ENCODE measurements around the gene NCOA3. TPM values are rescaled to one million over a fixed set of nuclear protein-coding genes. Genes with fewer than 3 reads are reported as not detected.

NCOA3 gene
- total RNA-seq, 6 donors from 2014 or later = 27.9 to 54.7 (median 38.9) TPM

GRCh38 chr20:47557218-47557617 lies 55.5 kb downstream of the NCOA3 start:
- Histone ChIP-seq H3K9me3 (no peaks in the 10 kb centered on the region), H3K4me1 (peaks cover 17 to 29% (median 24%) of the 10 kb centered on the region in 4 donors), H3K27me3 (no peaks in the 10 kb centered on the region), H3K27ac (no peak overlapping the region), H3K36me3 (no peaks in the 10 kb centered on the region), H3K4me3 (no peak overlapping the region)
- WGBS, 2 donors = 58 to 95% methylated on average over 2 of the region's 2 CpGs
- TF ChIP-seq POLR2A (IDR thresholded peaks at IDR 0.05) = no peak
- TF ChIP-seq POLR2AphosphoS5 (IDR thresholded peaks at IDR 0.05) = no peak
- no peak for TF ChIP-seq EP300 (IDR thresholded peaks at IDR 0.05)
- no peak for TF ChIP-seq CTCF (IDR thresholded peaks at IDR 0.05)
- ATAC-seq (ENCODE audit: low FRiP score in 2 of 2) (no peak), DNase-seq (no peak)

- H3K4me1 ChIP-seq = peaks cover 17 to 29% (median 24%) of the 10 kb centered on the region in 4 donors
- DNase-seq = no peak
- ATAC-seq (ENCODE audit: low FRiP score in 2 of 2) = no peak
- no peak overlapping the region for H3K27ac ChIP-seq
- no peaks in the 10 kb centered on the region for H3K27me3 ChIP-seq
- TF ChIP-seq POLR2AphosphoS5 (IDR thresholded peaks at IDR 0.05) (no peak), CTCF (IDR thresholded peaks at IDR 0.05) (no peak), EP300 (IDR thresholded peaks at IDR 0.05) (no peak), POLR2A (IDR thresholded peaks at IDR 0.05) (no peak)
- H3K4me3 ChIP-seq = no peak overlapping the region
- H3K9me3 ChIP-seq = no peaks in the 10 kb centered on the region
- H3K36me3 ChIP-seq = no peaks in the 10 kb centered on the region
- 91 to 98% methylated on average over 7 of the region's 7 CpGs for WGBS, 2 donors
These were observed 56.1 kb downstream of the NCOA3 start for GRCh38 chr20:47557791-47558190.

GRCh38 chr20:47558295-47559066 lies 56.8 kb downstream of the NCOA3 start:
- Histone ChIP-seq H3K36me3 (no peaks in the 10 kb centered on the region), H3K4me1 (peaks cover 17 to 29% (median 24%) of the 10 kb centered on the region in 4 donors), H3K9me3 (no peaks in the 10 kb centered on the region), H3K27me3 (no peaks in the 10 kb centered on the region), H3K4me3 (no peak overlapping the region), H3K27ac (peak overlapping the region in 3 of 4 donors; percentile 18 to 55 (median 23))
- ATAC-seq (ENCODE audit: low FRiP score in 2 of 2) (no peak), DNase-seq (no peak)
- TF ChIP-seq POLR2AphosphoS5 (IDR thresholded peaks at IDR 0.05) (no peak), CTCF (IDR thresholded peaks at IDR 0.05) (no peak), POLR2A (IDR thresholded peaks at IDR 0.05) (no peak), EP300 (IDR thresholded peaks at IDR 0.05) (no peak)
- 90 to 94% methylated on average over 7 to 10 of the region's 10 CpGs for WGBS, 2 donors

- Histone ChIP-seq H3K27me3 (no peaks in the 10 kb centered on the region), H3K4me1 (peaks cover 20 to 29% (median 24%) of the 10 kb centered on the region in 4 donors), H3K36me3 (no peaks in the 10 kb centered on the region), H3K4me3 (no peak overlapping the region), H3K9me3 (no peaks in the 10 kb centered on the region), H3K27ac (peak overlapping the region in 3 of 4 donors; percentile 22 to 55 (median 23))
- TF ChIP-seq CTCF (IDR thresholded peaks at IDR 0.05) = no peak
- TF ChIP-seq POLR2AphosphoS5 (IDR thresholded peaks at IDR 0.05) = no peak
- no peak for TF ChIP-seq POLR2A (IDR thresholded peaks at IDR 0.05)
- no peak for TF ChIP-seq EP300 (IDR thresholded peaks at IDR 0.05)
- ATAC-seq (ENCODE audit: low FRiP score in 2 of 2) (no peak), DNase-seq (no peak)
These were observed 57.5 kb downstream of the NCOA3 start for GRCh38 chr20:47559141-47559540.

GRCh38 chr20:47561180-47561579 lies 59.5 kb downstream of the NCOA3 start:
- DNase-seq (peak in 1 of 2 donors; percentile 41), ATAC-seq (ENCODE audit: low FRiP score in 2 of 2) (peak; percentile 54 to 80)
- TF ChIP-seq CTCF (IDR thresholded peaks at IDR 0.05) (no peak), POLR2AphosphoS5 (IDR thresholded peaks at IDR 0.05) (no peak), EP300 (IDR thresholded peaks at IDR 0.05) (no peak), POLR2A (IDR thresholded peaks at IDR 0.05) (no peak)
- H3K27ac ChIP-seq = peak overlapping the region in 1 of 4 donors; percentile 8
- H3K4me1 ChIP-seq = peaks cover 25 to 38% (median 35%) of the 10 kb centered on the region in 4 donors
- H3K36me3 ChIP-seq = no peaks in the 10 kb centered on the region
- H3K4me3 ChIP-seq = no peak overlapping the region
- no peaks in the 10 kb centered on the region for H3K9me3 ChIP-seq
- WGBS, 2 donors = 45 to 68% methylated on average over 3 of the region's 3 CpGs
- no peaks in the 10 kb centered on the region for H3K27me3 ChIP-seq
